Measurements from ENCODE around the gene XRCC4.

The XRCC4 gene

GRCh38 chr5:83345423-83345822 lies 268.1 kb downstream of the XRCC4 start:
- Histone ChIP-seq H3K4me3 (ENCODE audit: low read depth, low read length) (no peak overlapping the region), H3K27ac (ENCODE audit: extremely low read depth, low read depth, low read length) (no peak overlapping the region), H3K9me3 (ENCODE audit: control insufficient read depth, insufficient read depth, low read depth, low read length) (no peaks in the 10 kb centered on the region), H3K36me3 (ENCODE audit: control insufficient read depth in 2 of 2, insufficient read depth in 1 of 2, low read length in 2 of 2) (no peaks in the 10 kb centered on the region), H3K4me1 (ENCODE audit: control insufficient read depth, insufficient read depth, low read length) (no peaks in the 10 kb centered on the region)
- POLR2A ChIA-PET, result no interaction called here
- TF ChIP-seq SP2 (tag by site-specific recombination; IDR thresholded peaks at IDR 0.05) (no peak), ZNF596 (tag by site-specific recombination; IDR thresholded peaks at IDR 0.05) (no peak), ZNF26 (tag by site-specific recombination; IDR thresholded peaks at IDR 0.05) (no peak), ZNF341 (tag by site-specific recombination; IDR thresholded peaks at IDR 0.05; ENCODE audit: low read depth) (no peak), ZNF280C (tag by site-specific recombination; IDR thresholded peaks at IDR 0.05) (no peak), ZNF302 (tag by site-specific recombination; IDR thresholded peaks at IDR 0.05; ENCODE audit: low read depth) (no peak), ZNF658 (tag by site-specific recombination; IDR thresholded peaks at IDR 0.05) (no peak), ZNF76 (tag by site-specific recombination; IDR thresholded peaks at IDR 0.05; ENCODE audit: borderline replicate concordance, low read depth) (no peak), ZNF416 (tag by site-specific recombination; IDR thresholded peaks at IDR 0.05) (no peak), ZNF362 (tag by site-specific recombination; IDR thresholded peaks at IDR 0.05) (no peak), ZNF133 (tag by site-specific recombination; IDR thresholded peaks at IDR 0.05) (no peak), ZNF148 (tag by site-specific recombination; IDR thresholded peaks at IDR 0.05; ENCODE audit: borderline replicate concordance) (no peak)
- CTCF ChIA-PET, result no interaction called here

GRCh38 chr5:83348281-83348780 lies 271.0 kb downstream of the XRCC4 start:
- Histone ChIP-seq H3K27ac (ENCODE audit: extremely low read depth, low read depth, low read length) (no peak overlapping the region), H3K9me3 (ENCODE audit: control insufficient read depth, insufficient read depth, low read depth, low read length) (no peaks in the 10 kb centered on the region), H3K4me1 (ENCODE audit: control insufficient read depth, insufficient read depth, low read length) (no peaks in the 10 kb centered on the region), H3K4me3 (ENCODE audit: low read depth, low read length) (no peak overlapping the region), H3K36me3 (ENCODE audit: control insufficient read depth in 2 of 2, insufficient read depth in 1 of 2, low read length in 2 of 2) (no peaks in the 10 kb centered on the region)
- ChIA-PET POLR2A (no interaction called here), CTCF (no interaction called here)
- TF ChIP-seq ZNF585B (tag by site-specific recombination; IDR thresholded peaks at IDR 0.05) (peak; percentile 97), WT1 (tag by site-specific recombination; IDR thresholded peaks at IDR 0.05) (no peak), ZNF624 (tag by site-specific recombination; IDR thresholded peaks at IDR 0.05) (no peak), ZNF514 (tag by site-specific recombination; IDR thresholded peaks at IDR 0.05) (no peak), ZNF747 (tag by site-specific recombination; IDR thresholded peaks at IDR 0.05) (no peak), ZNF645 (tag by site-specific recombination; IDR thresholded peaks at IDR 0.05) (no peak), PRDM10 (tag by site-specific recombination; IDR thresholded peaks at IDR 0.05) (no peak), TRIM28 (IDR thresholded peaks at IDR 0.05; ENCODE audit: borderline replicate concordance, low read length) (peak; percentile 91; the same call in 1 of the 2 replicates), SETDB1 (IDR thresholded peaks at IDR 0.05; ENCODE audit: insufficient read length, low read length) (peak; percentile 71)
